NT2/D1 (cell line): ENCODE measurements around the gene ARHGAP12.

Experiments
- YY1 ChIP-seq: IDR thresholded peaks from 2 replicates; pipeline ENCODE4 v1.6.1; 2011; ENCODE audit not compliant: insufficient read length, insufficient read depth
- ZNF274 ChIP-seq: IDR thresholded peaks from 2 replicates; pipeline ENCODE4 v1.6.1; 2011; ENCODE audit warnings: mild to moderate bottlenecking, low read depth, low read length

GRCh38 chr10:31765541-31765940 is 163.1 kb downstream of the ARHGAP12 start:
- TF ChIP-seq YY1 (no peak), ZNF274 (no peak)
